ENCODE measurements around the gene HDAC4.

HDAC4 gene

GRCh38 chr2:239153806-239154591, 246.8 kb downstream of the HDAC4 start:
- Histone ChIP-seq H3K4me1 (ENCODE audit: control insufficient read depth in 1 of 2, insufficient read depth in 2 of 2, low read length in 2 of 2) (no peaks in the 10 kb centered on the region), H3K4me3 (ENCODE audit: low read depth in 1 of 2, low read length in 2 of 2) (no peak overlapping the region), H3K9me3 (ENCODE audit: control insufficient read depth in 1 of 2, low read length in 2 of 2) (no peaks in the 10 kb centered on the region), H3K9ac (ENCODE audit: low read depth in 1 of 2, low read length in 2 of 2) (no peak overlapping the region), H3K27ac (ENCODE audit: low read depth, low read length) (no peak overlapping the region), H3K36me3 (ENCODE audit: control insufficient read depth in 1 of 2, insufficient read depth in 2 of 2, low read length in 2 of 2) (peaks cover 28 to 56% of the 10 kb centered on the region in 2 donors), H3K27me3 (ENCODE audit: control insufficient read depth in 1 of 2, insufficient read depth in 2 of 2, low read length in 2 of 2) (no peaks in the 10 kb centered on the region)

DNA sequence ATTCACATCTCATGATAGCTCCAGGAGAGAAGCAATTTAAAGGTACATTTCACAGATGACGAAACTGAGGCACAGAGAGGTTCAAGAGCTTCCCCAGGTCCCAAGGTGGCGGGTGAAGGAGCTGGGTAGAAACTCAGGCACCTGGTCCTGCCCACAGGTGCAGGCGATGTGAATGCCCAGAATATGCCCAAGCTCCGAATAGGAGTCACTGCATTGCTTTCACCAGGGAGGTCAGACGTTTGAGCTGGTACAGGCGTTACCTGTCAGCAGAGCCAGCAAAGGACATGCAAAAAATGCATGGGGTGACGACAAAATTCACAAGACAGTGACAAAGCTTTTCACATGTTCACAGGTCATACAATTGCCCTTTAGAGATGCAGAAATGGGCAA, 247.9 kb downstream of the HDAC4 start:
- no peak overlapping the region for H3K9ac ChIP-seq (ENCODE audit: low read depth in 1 of 2, low read length in 2 of 2)
- H3K4me1 ChIP-seq (ENCODE audit: control insufficient read depth in 1 of 2, insufficient read depth in 2 of 2, low read length in 2 of 2): no peaks in the 10 kb centered on the region
- H3K27me3 ChIP-seq (ENCODE audit: control insufficient read depth in 1 of 2, insufficient read depth in 2 of 2, low read length in 2 of 2): no peaks in the 10 kb centered on the region
- no peak overlapping the region for H3K27ac ChIP-seq (ENCODE audit: low read depth, low read length)
- H3K9me3 ChIP-seq (ENCODE audit: control insufficient read depth in 1 of 2, low read length in 2 of 2): no peaks in the 10 kb centered on the region
- peaks cover 28 to 56% of the 10 kb centered on the region in 2 donors for H3K36me3 ChIP-seq (ENCODE audit: control insufficient read depth in 1 of 2, insufficient read depth in 2 of 2, low read length in 2 of 2)
- no peak overlapping the region for H3K4me3 ChIP-seq (ENCODE audit: low read depth in 1 of 2, low read length in 2 of 2)

DNA sequence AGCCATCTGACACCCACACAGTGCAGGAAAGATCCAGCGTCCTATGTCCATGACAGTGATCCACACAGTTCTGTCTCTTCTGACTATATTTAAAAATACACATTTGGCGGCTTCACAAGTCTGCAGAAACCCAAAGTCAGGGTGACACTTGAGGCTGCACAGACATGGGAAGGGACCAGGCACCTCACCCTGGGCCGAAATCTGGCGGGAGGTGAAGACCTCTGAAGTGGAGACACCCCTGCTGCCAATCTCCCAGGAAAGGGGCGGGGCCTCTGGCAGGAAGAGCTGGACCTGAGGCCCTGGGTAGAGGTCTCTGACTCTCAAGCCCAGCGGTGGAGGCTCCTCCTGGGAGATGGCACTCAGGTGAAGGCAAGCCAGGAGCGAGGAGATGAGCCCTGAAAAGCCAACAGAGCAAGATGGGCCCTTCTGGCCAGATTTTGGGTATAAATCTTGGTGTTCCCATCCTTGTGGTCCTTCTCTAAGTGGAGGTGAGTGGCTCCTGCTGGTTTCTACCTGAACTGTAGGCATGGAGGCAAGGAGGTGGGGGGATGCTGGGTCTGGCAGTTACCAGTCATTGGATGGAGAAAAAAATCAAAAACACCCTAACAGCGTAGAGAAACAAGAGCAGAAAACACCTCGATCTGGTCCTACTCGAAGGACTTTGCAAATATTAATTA, 248.4 kb downstream of the HDAC4 start:
- no peak overlapping the region for H3K4me3 ChIP-seq (ENCODE audit: low read depth in 1 of 2, low read length in 2 of 2)
- H3K27ac ChIP-seq (ENCODE audit: low read depth, low read length): no peak overlapping the region
- no peak overlapping the region for H3K9ac ChIP-seq (ENCODE audit: low read depth in 1 of 2, low read length in 2 of 2)
- no peaks in the 10 kb centered on the region for H3K9me3 ChIP-seq (ENCODE audit: control insufficient read depth in 1 of 2, low read length in 2 of 2)
- no peaks in the 10 kb centered on the region for H3K4me1 ChIP-seq (ENCODE audit: control insufficient read depth in 1 of 2, insufficient read depth in 2 of 2, low read length in 2 of 2)
- peaks cover 28 to 56% of the 10 kb centered on the region in 2 donors for H3K36me3 ChIP-seq (ENCODE audit: control insufficient read depth in 1 of 2, insufficient read depth in 2 of 2, low read length in 2 of 2)
- H3K27me3 ChIP-seq (ENCODE audit: control insufficient read depth in 1 of 2, insufficient read depth in 2 of 2, low read length in 2 of 2): no peaks in the 10 kb centered on the region

DNA sequence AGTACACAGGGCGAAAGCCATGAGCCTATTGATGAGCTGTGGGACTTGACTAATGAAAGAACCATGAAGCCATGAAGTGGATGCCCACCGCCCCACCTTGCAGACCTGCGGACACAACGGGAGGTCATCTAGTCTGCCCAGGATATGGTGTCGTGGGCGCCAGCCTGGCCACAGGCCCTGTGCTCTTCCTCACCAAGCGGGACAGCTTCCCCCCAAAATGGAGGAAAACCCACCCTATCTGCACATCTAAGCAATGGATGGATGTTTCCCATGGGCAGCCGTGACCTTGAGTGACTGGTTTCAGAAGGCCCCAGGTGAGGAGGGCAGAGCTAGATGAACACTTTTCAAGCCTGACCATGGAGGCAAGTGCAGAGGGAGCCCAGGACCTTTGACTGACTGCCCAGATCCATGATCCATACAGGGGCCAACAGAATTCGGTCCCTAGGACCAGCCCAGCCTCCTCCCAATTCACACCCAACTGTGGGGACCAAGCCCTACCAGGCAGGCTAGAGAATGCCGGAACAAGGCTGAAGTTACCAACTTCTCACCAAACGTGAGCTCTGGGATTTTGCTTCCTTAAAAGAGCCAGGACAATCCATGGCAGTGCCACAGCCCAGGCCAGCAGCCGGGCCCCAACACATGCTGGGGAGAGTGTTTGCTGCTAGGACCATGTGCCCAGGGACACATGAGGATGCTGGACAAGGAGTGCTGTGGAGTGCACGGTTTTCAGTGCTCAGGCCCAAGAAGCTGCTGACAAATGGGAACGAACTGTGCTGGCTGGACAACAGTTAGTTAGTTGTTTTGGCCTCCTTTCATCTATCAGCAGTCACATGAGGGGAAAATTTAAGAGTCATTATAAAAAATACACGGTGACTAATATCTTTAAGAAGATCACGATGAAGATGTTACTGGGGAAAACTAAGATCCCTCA, 249.4 kb downstream of the HDAC4 start:
- Histone ChIP-seq H3K27me3 (ENCODE audit: control insufficient read depth in 1 of 2, insufficient read depth in 2 of 2, low read length in 2 of 2) (no peaks in the 10 kb centered on the region), H3K9ac (ENCODE audit: low read depth in 1 of 2, low read length in 2 of 2) (no peak overlapping the region), H3K4me1 (ENCODE audit: control insufficient read depth in 1 of 2, insufficient read depth in 2 of 2, low read length in 2 of 2) (no peaks in the 10 kb centered on the region), H3K9me3 (ENCODE audit: control insufficient read depth in 1 of 2, low read length in 2 of 2) (no peaks in the 10 kb centered on the region), H3K4me3 (ENCODE audit: low read depth in 1 of 2, low read length in 2 of 2) (no peak overlapping the region), H3K36me3 (ENCODE audit: control insufficient read depth in 1 of 2, insufficient read depth in 2 of 2, low read length in 2 of 2) (peaks cover 27 to 53% of the 10 kb centered on the region in 2 donors), H3K27ac (ENCODE audit: low read depth, low read length) (no peak overlapping the region)

DNA sequence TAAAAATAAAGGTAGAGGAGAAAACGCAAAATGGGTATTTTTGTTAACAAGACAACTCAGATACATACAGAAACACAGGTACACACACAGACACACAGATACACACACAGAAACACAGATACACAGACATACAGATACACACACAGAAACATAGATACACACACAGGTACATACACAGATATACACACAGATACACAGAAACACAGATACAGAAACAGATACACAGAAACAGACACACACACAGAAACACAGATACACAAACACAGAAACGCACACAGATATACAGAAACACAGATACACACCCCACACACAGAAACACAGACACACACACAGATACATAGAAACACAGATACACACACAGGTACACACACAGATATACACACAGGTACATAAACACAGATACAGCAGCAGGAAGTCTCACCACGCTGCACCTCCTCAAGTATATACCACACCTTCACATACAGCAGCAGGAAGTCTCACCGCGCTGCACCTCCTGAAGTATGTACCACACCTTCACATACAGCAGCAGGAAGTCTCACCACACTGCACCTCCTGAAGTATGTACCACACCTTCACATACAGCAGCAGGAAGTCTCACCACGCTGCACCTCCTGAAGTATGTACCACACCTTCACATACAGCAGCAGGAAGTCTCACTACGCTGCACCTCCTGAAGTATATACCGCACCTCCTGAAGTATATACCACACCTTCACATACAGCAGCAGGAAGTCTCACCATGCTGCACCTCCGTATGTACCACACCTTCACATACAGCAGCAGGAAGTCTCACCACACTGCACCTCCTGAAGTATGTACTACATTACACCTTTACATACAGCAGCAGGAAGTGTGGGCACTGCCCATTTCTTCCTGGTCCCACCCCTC, 250.5 kb downstream of the HDAC4 start:
- Histone ChIP-seq H3K9me3 (ENCODE audit: control insufficient read depth in 1 of 2, low read length in 2 of 2) (no peaks in the 10 kb centered on the region), H3K4me3 (ENCODE audit: low read depth in 1 of 2, low read length in 2 of 2) (no peak overlapping the region), H3K36me3 (ENCODE audit: control insufficient read depth in 1 of 2, insufficient read depth in 2 of 2, low read length in 2 of 2) (peaks cover 19 to 51% of the 10 kb centered on the region in 2 donors), H3K4me1 (ENCODE audit: control insufficient read depth in 1 of 2, insufficient read depth in 2 of 2, low read length in 2 of 2) (no peaks in the 10 kb centered on the region), H3K27me3 (ENCODE audit: control insufficient read depth in 1 of 2, insufficient read depth in 2 of 2, low read length in 2 of 2) (no peaks in the 10 kb centered on the region), H3K27ac (ENCODE audit: low read depth, low read length) (no peak overlapping the region), H3K9ac (ENCODE audit: low read depth in 1 of 2, low read length in 2 of 2) (no peak overlapping the region)

- Histone ChIP-seq H3K27ac (ENCODE audit: low read depth, low read length) (no peak overlapping the region), H3K4me1 (ENCODE audit: control insufficient read depth in 1 of 2, insufficient read depth in 2 of 2, low read length in 2 of 2) (no peaks in the 10 kb centered on the region), H3K36me3 (ENCODE audit: control insufficient read depth in 1 of 2, insufficient read depth in 2 of 2, low read length in 2 of 2) (peaks cover 22 to 50% of the 10 kb centered on the region in 2 donors), H3K9me3 (ENCODE audit: control insufficient read depth in 1 of 2, low read length in 2 of 2) (no peaks in the 10 kb centered on the region), H3K9ac (ENCODE audit: low read depth in 1 of 2, low read length in 2 of 2) (no peak overlapping the region), H3K4me3 (ENCODE audit: low read depth in 1 of 2, low read length in 2 of 2) (no peak overlapping the region), H3K27me3 (ENCODE audit: control insufficient read depth in 1 of 2, insufficient read depth in 2 of 2, low read length in 2 of 2) (no peaks in the 10 kb centered on the region)
These were observed 251.3 kb downstream of the HDAC4 start for GRCh38 chr2:239149501-239149900.

DNA sequence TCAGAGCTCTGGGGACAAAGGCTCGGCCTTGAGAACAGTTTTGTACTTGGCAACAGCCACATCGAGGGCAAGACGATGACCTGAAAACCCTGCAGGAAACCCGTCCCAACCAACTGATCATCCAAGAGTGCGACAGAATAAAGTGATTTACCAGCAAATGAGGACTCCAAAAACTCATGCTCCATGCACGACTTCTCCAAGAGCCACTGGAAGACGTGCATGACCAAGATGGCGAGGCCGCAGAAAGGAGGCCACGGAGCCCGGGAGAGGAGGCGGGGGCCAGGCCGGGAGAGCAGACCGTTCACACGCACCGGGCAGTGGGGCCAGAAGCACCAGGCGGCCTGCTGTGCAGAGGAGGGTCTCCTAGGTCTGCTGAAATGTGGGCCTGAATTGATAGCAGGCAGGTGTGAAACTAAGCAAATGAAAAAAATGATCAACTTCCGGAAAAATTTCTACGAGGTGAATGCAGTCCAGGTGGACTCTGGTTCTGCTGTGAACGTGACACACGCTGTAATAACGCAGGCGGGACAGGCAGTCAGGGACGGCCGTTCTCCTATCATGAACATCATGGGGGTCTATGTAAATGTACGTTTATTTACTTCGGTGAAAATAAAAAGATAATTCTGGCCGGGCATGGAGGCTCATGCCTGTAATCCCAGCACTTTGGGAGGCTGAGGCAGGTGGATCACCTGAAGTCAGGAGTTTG, 252.2 kb downstream of the HDAC4 start:
- peaks cover 14 to 50% of the 10 kb centered on the region in 2 donors for H3K36me3 ChIP-seq (ENCODE audit: control insufficient read depth in 1 of 2, insufficient read depth in 2 of 2, low read length in 2 of 2)
- H3K9ac ChIP-seq (ENCODE audit: low read depth in 1 of 2, low read length in 2 of 2): no peak overlapping the region
- no peaks in the 10 kb centered on the region for H3K4me1 ChIP-seq (ENCODE audit: control insufficient read depth in 1 of 2, insufficient read depth in 2 of 2, low read length in 2 of 2)
- no peaks in the 10 kb centered on the region for H3K27me3 ChIP-seq (ENCODE audit: control insufficient read depth in 1 of 2, insufficient read depth in 2 of 2, low read length in 2 of 2)
- H3K9me3 ChIP-seq (ENCODE audit: control insufficient read depth in 1 of 2, low read length in 2 of 2): no peaks in the 10 kb centered on the region
- no peak overlapping the region for H3K4me3 ChIP-seq (ENCODE audit: low read depth in 1 of 2, low read length in 2 of 2)
- no peak overlapping the region for H3K27ac ChIP-seq (ENCODE audit: low read depth, low read length)

- H3K27ac ChIP-seq (ENCODE audit: low read depth, low read length): no peak overlapping the region
- H3K36me3 ChIP-seq (ENCODE audit: control insufficient read depth in 1 of 2, insufficient read depth in 2 of 2, low read length in 2 of 2): peaks cover 15 to 55% of the 10 kb centered on the region in 2 donors
- no peak overlapping the region for H3K9ac ChIP-seq (ENCODE audit: low read depth in 1 of 2, low read length in 2 of 2)
- H3K27me3 ChIP-seq (ENCODE audit: control insufficient read depth in 1 of 2, insufficient read depth in 2 of 2, low read length in 2 of 2): no peaks in the 10 kb centered on the region
- H3K4me3 ChIP-seq (ENCODE audit: low read depth in 1 of 2, low read length in 2 of 2): no peak overlapping the region
- no peaks in the 10 kb centered on the region for H3K9me3 ChIP-seq (ENCODE audit: control insufficient read depth in 1 of 2, low read length in 2 of 2)
- no peaks in the 10 kb centered on the region for H3K4me1 ChIP-seq (ENCODE audit: control insufficient read depth in 1 of 2, insufficient read depth in 2 of 2, low read length in 2 of 2)
These were observed 253.4 kb downstream of the HDAC4 start for GRCh38 chr2:239147376-239147775.

GRCh38 chr2:239146741-239147181, 254.1 kb downstream of the HDAC4 start:
- Histone ChIP-seq H3K9me3 (ENCODE audit: control insufficient read depth in 1 of 2, low read length in 2 of 2) (no peaks in the 10 kb centered on the region), H3K4me1 (ENCODE audit: control insufficient read depth in 1 of 2, insufficient read depth in 2 of 2, low read length in 2 of 2) (no peaks in the 10 kb centered on the region), H3K36me3 (ENCODE audit: control insufficient read depth in 1 of 2, insufficient read depth in 2 of 2, low read length in 2 of 2) (peaks cover 13 to 55% of the 10 kb centered on the region in 2 donors)

More at GRCh38 chr2:239146741-239147181, 254.1 kb downstream of the HDAC4 start:
- H3K9ac ChIP-seq (ENCODE audit: low read depth in 1 of 2, low read length in 2 of 2): no peak overlapping the region
- no peak overlapping the region for H3K27ac ChIP-seq (ENCODE audit: low read depth, low read length)
- no peaks in the 10 kb centered on the region for H3K27me3 ChIP-seq (ENCODE audit: control insufficient read depth in 1 of 2, insufficient read depth in 2 of 2, low read length in 2 of 2)
- no peak overlapping the region for H3K4me3 ChIP-seq (ENCODE audit: low read depth in 1 of 2, low read length in 2 of 2)
